T-helper 2 cell (primary cell): ENCODE data around the gene RPS6KA2.

Experiments used
- DNase-seq, 5 experiments: peaks; one replicate each; pipeline versions ENCODE4 v3.0.0 to v3.0.0-alpha.2; 2012 to 2022

RPS6KA2 gene

DNA sequence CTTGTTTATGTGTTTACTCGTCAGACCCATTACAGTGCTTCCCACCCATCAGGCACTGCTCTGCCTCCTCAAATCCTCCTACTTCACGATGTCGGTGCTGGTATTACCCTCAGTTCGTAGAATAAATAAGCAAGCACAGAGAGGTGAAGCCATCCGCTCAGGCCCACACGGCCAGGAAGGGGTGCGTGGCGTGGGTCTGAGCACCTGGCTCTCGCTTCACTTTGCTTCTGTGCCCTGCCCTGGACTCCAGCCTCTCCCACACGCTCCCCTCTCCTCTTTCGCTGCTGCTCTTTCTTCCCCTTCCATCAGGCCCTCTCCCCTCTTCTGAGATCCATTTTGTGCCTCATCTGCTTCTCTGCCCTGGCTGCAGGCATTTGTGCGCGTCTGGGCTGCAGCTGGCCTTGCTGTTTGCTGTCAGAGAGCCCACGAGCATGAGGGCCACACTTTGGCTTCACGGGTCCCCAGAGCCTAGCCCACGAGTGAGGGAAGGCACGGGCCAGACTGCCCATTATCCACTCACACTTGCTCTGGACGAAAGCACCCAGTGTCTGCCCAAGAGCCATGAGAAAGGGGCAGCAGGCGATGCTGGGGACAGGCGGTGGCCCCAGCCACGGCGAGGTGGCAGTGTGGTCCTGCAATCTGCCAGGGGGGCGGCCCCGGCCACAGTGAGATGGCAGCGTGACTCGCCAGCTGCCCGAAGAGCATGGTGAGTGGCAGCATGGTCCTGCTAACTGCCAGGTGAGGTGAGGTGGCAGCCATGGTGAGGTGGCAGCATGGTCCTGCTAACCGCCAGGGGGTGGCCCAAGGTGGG, 148.1 kb downstream of the RPS6KA2 start:
- DNase-seq, result no peak

DNA sequence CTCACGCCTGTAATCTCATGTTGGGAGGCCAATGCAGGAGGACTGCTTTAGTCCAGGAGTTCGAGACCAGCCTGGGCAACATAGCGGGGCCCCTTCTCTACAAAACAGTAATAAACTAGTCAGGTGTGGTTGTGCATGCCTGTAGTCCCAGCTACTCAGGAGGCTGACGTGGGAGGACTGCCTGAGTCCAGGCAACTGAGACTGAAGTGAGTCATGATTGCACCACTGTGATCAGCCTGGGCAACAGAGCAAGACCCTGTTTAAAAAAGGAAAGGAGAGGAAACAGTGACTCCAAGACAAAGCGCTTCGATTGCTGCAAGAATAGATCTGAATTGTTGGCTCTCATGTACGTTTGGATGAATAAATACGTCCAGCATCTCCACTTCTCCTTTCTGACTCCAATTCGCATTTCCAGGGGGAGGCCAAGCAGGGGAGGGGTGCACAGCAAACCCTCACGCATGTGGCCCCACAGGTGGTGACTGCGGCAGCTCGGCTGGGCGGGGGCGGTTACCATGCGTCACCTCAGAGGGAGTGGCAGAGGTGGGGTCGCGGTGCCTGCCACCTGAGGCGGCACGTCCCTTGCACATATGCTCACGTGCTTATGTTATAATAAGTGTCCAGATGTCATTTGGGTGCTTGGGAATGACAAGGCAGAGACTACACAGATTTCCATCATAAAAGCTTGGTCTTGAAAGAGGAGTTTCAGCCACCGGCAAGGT, 149.2 kb downstream of the RPS6KA2 start:
- DNase-seq, result no peak

DNA sequence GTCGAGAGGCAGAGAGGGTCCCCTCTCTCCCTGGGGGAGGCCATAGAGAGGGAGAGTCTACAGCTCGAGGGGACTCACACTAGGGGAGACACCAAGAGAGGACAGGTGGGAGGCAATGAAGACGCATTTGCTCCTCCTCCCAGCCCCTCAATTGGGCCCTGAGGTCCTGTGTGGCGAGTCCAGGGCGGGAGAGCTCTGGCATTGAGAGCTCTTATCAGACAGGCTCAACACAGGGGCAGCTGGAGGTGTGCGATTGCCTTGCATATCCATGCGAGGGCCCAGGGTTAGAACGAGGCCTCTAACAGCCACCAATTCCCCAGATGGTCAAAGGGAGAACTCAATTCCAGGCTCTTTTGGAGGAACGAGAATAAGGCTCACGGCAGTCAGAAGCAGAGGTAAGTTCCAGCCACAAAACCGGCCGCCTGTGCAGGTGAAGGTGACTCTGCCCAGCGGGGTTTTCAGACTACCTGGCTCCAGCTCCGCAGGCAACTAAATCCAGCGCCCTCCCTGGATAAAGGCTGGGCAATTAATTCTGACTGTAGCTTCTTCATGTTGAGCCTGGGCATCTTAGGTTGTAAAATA, 150.3 kb downstream of the RPS6KA2 start:
- no peak for DNase-seq

DNA sequence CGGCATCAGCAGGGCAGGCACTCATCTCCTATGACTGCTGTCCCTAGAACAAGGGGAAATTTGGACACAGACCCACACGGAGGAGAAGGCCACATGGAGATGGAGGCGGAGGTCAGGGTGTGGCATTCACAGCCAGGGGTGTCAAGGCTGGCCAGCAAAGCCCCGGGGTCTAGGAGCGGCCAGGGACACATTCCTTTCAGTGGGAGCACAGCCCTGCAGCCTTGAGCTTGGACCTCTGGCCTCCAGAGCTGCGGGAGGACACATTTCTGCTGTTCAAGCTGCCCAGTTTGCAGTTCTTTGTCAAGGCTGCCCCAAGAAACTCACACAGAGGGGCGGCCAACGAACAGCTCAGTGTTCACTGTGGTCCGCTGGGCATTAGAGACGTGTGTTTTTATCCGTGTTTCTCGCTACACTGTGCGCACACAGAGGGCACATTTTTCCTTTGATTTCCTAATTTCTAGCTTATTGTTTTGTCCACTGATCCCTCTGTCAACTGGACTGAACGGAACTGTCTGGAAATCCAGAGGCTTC, 150.9 kb downstream of the RPS6KA2 start:
- no peak for DNase-seq

DNA sequence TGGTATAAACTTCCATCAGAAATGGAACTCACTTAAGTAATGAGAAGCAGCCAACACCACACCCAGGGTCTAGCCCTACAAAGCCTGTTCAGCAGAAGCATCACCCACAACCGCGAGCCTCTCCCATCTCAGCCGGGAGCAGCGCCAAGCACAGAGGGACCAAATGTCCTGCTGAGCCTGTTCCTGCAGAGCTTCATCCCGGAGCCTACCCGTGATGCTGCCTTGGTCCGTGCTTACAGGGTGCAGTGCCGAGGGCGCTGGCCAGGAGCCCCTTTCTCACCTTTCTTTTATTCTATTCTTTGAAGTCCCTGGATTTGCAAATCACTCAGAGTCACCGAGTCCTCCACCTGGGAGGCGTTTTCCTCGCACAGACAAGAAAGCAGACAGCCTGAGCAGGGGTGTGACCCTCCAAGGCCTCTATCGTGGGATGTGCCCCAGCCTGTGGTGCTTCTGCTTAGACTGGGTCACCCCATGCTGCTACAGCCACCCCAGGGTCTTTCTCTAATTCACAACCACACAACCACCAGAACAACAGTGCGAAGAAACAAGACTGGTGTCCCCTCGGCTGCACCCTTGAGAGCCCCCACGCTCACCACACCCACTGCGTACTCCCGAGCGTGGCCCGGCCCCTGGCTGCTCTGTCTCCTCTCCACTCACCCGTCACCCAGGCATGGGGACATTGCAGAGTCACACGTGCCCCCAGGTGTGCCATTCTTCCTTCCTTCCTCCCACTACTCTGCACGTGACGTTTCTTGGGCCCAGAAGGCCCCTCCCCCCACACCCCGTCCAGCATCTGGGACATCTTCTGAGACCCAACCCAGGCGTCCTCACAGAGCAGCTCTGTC, 152.1 kb downstream of the RPS6KA2 start:
- no peak for DNase-seq

DNA sequence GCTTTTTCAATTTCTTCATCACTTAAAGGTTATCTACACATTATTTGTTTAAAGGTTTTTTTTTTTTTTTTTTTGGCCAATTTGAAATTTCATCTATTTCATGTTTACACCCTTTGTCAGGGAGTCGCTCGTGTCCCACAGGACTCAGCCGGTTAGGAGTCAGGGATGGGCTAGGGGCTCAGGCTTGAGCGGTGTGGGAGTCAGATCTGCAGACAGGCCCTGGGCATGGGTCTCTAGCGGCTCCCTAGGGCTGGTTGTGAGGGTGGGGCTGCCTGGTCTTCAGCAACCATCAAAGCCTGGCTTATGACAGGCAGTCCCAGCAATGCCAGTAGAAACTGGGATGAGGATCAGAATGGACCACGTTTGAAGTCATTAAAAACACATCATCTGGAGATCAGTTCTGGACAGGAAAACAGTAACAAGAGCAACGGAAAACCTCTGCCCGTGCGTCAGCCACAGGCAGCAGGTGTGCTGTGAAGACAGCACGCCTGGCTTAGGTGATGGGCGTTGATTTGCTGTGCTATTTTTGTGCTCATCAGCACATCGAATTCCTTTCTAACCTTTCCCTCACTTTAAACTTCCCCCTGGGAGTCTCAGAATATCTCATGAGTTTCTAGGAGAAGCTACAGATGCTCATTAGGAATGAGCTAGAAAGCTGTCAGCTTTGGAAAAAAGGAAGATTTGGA, 153.0 kb downstream of the RPS6KA2 start:
- DNase-seq, result no peak

DNA sequence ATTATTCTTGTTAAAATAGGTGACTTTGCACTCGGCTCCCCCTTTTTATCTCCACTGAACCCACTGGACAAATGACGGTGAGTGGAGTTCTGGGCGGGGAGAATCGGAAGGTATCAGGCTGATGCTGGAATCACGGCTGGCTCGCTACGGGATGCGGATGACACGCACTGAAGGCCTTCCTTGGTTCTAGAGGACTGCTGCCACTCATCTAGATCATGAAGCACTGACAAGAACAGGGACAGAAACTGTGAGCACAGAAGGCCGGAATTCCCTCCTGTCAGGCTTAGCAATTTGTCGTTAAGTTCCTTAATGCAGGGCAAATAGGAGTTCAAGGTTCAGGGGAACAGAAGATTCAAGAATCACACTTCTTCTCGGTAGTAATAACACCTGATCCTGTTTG, 154.4 kb downstream of the RPS6KA2 start:
- DNase-seq, result no peak

DNA sequence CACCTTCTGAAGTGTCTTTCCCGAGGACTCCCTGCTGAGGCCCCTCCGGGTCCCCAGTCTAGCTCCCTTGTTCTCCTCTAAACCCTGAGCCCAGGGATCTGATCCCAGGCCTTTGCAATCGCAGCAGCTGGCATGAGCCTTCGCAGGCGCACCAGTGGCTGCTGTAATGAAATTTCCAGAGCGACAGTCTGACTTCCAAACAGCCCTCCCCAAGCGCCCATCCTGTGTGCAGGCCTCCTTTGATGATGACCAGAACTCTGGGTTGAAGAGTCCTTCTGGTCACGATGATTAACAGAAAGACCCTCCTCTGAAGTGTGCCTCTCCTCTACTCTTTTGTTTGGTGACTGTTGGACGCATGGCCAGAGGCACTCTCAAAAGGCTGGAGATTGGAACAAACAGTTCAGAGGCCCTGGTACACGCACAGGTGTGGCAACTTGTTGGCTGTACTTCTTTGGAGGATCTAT, 155.2 kb downstream of the RPS6KA2 start:
- DNase-seq, result no peak

DNA sequence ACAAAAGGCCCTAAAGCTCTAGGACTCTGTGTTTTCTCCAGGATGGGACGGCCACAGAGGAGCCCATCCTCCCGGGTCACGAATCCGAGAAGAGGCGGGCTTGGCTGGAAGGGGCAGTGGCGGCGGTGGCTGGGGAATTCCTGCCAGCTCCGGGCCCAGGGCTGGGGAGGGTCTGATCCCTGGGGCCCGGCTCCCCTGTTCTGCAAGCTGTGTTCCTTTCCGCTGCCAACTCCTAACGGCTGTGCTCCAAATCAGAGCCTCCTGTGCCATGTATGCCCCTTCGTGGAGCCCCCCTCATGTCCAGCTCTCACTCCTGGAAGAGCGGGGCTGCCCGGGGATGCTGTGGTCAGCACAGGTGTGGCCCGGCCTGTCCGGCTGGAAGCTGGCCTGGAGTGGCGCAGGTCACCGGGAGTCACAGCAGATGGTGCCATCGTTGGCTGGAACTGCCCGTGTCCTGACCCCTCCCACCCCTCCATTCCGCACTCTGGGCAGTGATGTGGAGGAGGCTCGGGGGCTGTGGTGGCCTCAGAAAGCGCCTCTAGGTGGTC, 156.1 kb downstream of the RPS6KA2 start:
- DNase-seq, result no peak

DNA sequence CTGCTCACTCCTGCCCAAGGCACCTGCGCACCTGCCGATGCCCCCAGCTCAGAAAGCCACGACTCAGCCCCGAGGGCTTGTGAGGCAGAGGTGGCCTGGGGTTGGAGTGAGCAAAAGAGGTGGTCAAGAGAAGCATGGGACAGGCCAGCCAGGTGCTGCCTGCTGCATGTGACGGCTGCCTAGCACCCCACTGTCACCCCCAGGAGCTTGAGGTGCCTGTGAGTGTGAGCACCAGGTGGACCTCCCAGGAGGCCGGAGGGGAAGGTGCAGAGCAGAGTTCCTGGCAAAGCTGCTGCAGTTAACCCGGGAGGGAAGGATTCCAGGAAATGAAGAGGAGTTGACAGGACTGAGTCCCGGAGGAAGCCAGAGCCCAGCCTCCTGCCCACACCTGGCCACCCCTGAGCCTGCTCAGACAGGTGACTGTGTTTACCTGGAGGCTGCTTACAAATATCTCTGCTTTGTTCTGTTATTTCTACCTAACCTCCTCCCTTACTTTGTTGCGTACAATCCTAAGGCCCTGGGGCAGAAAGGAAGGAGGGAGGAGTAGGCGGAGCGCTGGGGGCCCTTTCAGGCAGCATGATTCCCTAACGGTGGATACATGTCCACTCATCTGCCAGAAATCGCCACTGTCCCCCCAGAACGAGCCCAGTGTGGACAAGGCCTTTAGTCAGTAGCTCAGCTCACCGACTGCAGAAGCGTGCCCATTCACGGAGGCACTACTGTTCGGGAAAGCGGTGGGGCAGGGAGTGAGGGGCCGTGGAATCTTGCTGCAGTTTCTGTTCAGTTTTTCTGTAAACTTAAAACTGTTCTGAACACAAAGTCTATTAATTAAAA, 156.8 kb downstream of the RPS6KA2 start:
- DNase-seq, result no peak

DNA sequence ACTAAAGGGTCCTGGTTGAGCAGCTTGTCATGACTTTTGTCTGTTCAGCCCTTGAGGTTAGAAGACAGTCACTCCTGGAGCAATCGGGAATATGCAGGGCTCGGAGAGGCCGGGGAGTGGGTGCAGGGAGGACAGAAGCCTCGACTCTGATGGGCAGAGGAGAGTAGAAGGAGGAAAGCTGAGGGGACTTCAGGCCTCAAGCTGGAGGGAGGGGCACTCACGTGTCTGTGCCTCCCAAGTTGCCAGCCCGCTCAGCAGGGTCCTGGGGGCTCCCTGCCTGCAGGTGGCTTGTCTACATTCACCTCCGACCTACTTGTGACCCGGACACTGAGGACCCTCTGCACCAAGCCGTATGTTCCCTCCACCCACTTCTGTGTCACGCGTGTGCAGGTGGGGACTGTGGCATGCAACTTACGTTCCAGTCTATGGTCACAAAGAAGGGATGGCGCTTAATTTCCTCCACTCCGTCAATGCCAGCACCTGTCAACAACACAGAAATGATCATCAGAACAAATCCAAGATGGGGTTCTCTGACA, 157.6 kb downstream of the RPS6KA2 start:
- no peak for DNase-seq

DNA sequence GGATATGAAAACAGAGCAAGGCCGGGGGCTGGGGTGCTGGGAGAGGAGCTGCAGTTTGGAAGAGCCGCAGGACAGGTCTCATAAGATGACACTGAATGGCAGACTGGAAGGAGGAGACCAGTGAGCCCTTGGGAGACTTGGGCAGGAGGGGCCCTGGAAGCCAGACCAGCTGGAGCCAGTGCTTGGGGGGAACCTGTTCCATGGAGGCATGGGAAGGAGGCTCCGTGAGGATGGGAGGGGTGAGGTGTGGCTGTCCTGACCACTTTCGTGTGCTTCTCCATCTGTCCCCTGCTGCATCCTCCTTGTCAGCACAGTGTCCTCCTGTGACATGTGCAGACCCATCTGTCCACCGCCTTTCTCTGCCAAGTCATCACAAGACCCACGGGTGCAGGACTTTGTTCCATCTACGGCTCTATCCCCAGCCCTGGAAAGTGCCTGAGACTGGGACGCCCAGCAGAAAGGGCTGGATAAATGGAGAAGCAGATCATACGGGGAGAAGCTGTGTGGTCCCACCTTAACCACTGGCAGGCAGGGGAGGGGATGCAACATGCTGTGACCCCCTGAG, 159.5 kb downstream of the RPS6KA2 start:
- no peak for DNase-seq

DNA sequence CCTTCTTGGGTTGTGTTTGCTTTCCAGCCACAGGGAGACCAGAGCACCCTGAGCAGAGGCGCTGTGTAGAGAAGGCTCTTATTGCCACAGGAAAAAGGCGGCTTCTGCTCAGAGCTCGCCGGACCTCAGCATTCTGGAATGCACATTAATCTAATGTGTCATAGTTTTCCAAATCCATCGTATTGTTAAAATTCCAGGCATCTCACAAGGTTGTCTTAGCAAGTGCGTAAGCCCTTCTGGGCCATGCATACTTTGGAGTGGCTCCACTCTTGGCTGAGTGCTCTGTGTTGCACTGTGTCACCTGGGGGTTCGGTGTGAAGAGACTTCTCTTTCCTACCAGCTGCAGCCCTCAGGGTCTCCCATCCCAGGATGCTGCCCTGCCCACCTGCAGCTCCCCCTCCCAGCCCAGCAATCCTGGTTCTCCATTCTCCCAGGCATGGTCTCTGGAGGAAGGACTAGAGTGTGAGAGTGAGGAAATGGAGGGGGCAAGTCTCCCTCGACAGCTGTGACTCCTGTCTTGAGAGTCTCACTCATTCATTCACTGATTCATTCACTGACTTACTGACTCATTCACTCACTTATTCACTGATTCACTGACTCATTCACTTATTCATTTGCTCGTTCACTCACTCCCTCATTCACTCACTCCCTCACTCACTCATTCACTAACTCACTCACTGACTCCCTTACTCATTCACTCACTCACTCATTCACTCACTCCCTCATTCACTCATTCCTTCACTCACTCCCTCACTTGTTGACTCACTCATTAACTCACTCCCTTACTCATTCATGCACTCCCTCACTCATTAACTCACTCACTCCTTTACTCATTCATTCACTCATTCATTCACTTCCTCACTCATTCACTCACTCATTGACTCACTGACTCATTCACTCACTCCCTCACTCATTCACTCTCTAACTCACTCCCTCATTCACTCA, 160.6 kb downstream of the RPS6KA2 start:
- DNase-seq, result peak in 1 of 5 experiments; percentile 5

DNA sequence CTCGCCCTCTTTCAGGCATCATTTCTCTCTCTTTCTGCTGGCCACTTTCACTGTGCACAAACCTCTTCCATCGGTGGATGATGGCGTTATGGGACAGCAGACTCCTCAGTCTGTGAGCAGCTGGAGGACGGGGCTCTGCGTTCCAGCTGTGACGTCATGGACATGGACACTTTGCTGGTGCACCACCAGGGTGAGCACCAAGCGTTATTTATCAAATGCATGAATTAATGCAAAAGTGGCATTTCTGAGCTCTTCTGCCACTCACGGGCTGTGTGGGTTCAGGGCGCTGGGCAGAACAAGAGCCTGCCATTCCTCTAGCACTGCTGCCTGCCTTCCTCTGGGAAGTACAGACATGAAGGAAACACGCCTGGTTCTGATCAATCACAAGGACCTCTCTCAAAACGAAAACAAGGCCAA, 161.4 kb downstream of the RPS6KA2 start:
- DNase-seq, result peak in 1 of 5 experiments; percentile 7

DNA sequence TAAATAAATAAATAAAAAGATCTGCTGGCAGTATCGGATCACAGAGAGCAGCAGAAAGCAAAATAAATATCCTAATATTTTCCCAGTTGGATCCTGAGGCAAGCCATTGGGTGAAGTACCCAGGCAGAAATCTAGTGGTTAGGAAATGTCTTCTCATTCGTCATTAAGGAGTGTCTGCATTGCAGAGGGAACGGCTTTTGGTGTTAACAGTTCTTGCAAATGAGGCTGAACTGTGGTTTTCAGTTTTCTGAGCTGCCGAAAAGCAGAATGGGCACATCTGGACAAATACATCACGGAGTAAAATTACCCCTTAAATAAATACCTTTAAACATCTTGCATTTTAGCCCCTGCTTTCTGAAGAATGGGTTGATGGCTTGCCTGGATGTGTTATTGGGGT, 162.1 kb downstream of the RPS6KA2 start:
- no peak for DNase-seq

DNA sequence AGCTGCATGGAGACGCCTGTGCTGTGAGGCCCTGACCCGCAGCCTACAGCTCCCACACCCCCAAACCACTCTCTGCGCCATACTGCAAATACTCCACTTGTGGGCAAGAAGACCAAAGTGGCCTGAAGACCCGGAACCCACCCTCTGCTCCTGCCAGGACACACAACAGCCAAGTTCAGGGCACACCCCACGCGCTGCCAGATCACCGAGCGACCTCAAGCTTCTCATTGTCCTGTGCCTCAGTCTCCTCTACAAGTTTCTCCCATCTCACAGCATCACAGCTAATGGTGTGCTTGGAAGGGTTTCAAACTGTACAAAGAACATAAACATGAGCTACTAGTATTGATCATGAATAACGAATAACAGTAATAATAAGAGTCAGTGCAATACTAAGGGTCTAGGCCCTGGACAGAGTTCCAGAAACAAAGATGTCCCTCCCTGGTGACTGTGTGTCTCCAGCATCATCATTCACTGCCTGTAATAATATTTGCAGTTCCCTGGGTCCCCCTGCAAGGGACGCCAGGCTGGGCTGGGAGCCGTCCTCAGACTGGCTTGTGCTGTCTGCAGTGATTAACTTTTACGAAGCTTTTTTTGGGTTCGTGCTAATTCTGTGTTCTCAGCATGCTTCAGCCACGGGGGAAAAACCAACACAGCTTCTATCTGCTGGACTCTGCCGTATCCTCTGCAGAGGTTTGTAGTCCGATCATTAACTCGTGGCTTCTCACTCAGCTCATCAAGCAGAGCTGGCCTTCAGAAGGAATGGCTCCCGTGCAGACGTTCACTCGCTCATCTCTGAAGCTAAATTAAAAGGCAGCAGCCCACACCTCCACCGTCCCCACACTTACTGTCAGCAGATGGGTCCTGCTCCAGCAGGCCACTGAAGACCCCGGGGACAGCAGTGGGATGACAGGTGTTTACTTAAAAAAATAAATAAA, 162.7 kb downstream of the RPS6KA2 start:
- no peak for DNase-seq

DNA sequence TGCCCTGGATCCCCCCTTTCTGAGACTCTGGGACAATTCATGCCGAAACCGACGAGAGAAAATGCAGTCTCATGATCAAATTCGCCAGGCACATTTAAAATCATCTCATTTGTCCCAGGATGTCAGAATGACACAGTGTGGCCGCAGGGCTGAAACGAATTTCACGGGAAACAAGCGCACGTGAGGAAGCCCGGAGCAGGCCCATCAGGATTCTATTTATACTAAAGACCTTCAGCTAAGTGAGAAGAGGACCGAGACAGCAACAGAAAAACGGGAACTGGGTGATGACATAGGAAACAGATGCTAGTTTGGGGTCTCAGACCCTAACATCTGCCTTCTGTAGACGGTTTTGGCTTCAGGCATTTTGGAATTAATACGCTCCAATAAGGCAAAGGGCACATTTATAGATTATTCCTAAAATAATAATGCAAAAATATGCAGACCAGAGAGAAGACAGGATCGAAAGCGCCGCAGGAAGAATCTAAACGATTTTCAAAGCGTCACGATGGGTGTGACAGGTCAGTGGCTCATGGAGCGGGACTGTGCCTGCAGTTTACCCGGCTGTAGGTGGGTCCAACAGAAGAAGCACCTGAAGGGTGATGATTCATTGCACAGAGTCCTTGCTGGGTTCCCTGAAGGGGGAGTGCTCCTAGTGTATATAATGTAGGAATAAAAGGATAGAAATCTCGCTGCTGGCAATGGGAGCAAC, 163.5 kb downstream of the RPS6KA2 start:
- DNase-seq, result no peak
